Loucy (cell line): ENCODE measurements around the gene SLC35A1.

ENCODE experiments used
- CTCF ChIP-seq: fragments of 200-600 bp; sonication (generic); conservative IDR thresholded peaks from 2 replicates; pipeline ENCODE4 v1.5.1; 2014; ENCODE audit warnings: mild to moderate bottlenecking, antibody characterized with exemption, low read length
- EZH2phosphoT487 ChIP-seq: fragments of 200-600 bp; IDR thresholded peaks from 2 replicates; pipeline ENCODE4 v1.6.1; 2018; ENCODE audit warnings: antibody characterized with exemption, mild to moderate bottlenecking, moderate library complexity, borderline replicate concordance

- TF ChIP-seq CTCF = no peak
- no peak for TF ChIP-seq EZH2phosphoT487
These were observed 85.7 kb downstream of the SLC35A1 start for GRCh38 chr6:87558446-87558845.
